Lower lobe of right lung (tissue), 2 donors: ENCODE data around the gene KIF25. TPM values are rescaled to one million over a fixed set of nuclear protein-coding genes. Genes with fewer than 3 reads are reported as not detected.
A peak's percentile ranks its signal among the peaks of the same experiment; 100 is the strongest.

ENCODE experiments used
- ATAC-seq, 2 donors: fragments of 200-7000 bp; cut with Tn5 transposase; one replicate each; pipeline ENCODE4 v1.9.1; 2020 to 2022; ENCODE audit warnings: mild to moderate bottlenecking in 2 of 2, moderate library complexity in 2 of 2
- DNase-seq: peaks from one replicate; pipeline ENCODE4 v3.0.0-alpha.2; 2020
- H3K27ac ChIP-seq: fragments of 200-600 bp; one replicate; pipeline ENCODE4 v1.8.0; 2022
- H3K27me3 ChIP-seq: fragments of 200-600 bp; one replicate; pipeline ENCODE4 v1.8.0; 2022; ENCODE audit warnings: low read depth
- H3K36me3 ChIP-seq: fragments of 200-600 bp; one replicate; pipeline ENCODE4 v1.8.0; 2022; ENCODE audit warnings: mild to moderate bottlenecking
- H3K4me1 ChIP-seq: fragments of 200-600 bp; one replicate; pipeline ENCODE4 v1.8.0; 2022
- H3K4me3 ChIP-seq: fragments of 200-600 bp; one replicate; pipeline ENCODE4 v1.8.0; 2022; ENCODE audit warnings: mild to moderate bottlenecking
- H3K9me3 ChIP-seq: fragments of 200-600 bp; one replicate; pipeline ENCODE4 v1.8.0; 2022
- CTCF ChIP-seq: fragments of 200-600 bp; IDR thresholded peaks from one replicate; pipeline ENCODE4 v1.8.0; 2022; ENCODE audit warnings: antibody characterized with exemption, mild to moderate bottlenecking
- intact Hi-C: fragments of 100-400 bp; cut with DNase I; formaldehyde crosslinking; loops from one replicate; pipeline ENCODE4 v1.11.0; 2022
- total RNA-seq: library from RNA; stranded (reverse); fragmentation: NEBNext Ultra II Directional; extraction: Animal tissue kit (Norgen Biotek cat#: 25700); gene quantifications from one replicate; pipeline ENCODE4 v1.2.1, GENCODE V29; 2021
- donor health status: DM: no; HTN: yes; CAD: no; lungs with severe emphysema.

The KIF25 gene
- total RNA-seq, 1 donor from 2014 or later, result 0.56 TPM

- H3K27ac ChIP-seq, result no peak overlapping the region
- H3K9me3 ChIP-seq, result peaks cover 27% of the 10 kb centered on the region
- no peaks in the 10 kb centered on the region for H3K36me3 ChIP-seq
- H3K27me3 ChIP-seq, result no peaks in the 10 kb centered on the region
- intact Hi-C loops, result no loop called here
- ATAC-seq (no peak), DNase-seq (peak; percentile 20)
- no peaks in the 10 kb centered on the region for H3K4me1 ChIP-seq
- no peak overlapping the region for H3K4me3 ChIP-seq
- TF ChIP-seq CTCF, result no peak
Measured at GRCh38 chr6:168013250-168013915, 15.9 kb downstream of the KIF25 start.

GRCh38 chr6:168014428-168014827 is 17.0 kb downstream of the KIF25 start:
- H3K4me1 ChIP-seq, result no peaks in the 10 kb centered on the region
- no peak overlapping the region for H3K27ac ChIP-seq
- no peaks in the 10 kb centered on the region for H3K27me3 ChIP-seq
- intact Hi-C loops, result no loop called here
- peaks cover 27% of the 10 kb centered on the region for H3K9me3 ChIP-seq
- no peak for TF ChIP-seq CTCF
- ATAC-seq, result no peak
- no peak overlapping the region for H3K4me3 ChIP-seq
- no peak for DNase-seq
- no peaks in the 10 kb centered on the region for H3K36me3 ChIP-seq

- no peak for ATAC-seq
- no peak for TF ChIP-seq CTCF
- intact Hi-C loops, result no loop called here
Measured at GRCh38 chr6:168015009-168015408, 17.5 kb downstream of the KIF25 start.

GRCh38 chr6:168015482-168016175 is 18.2 kb downstream of the KIF25 start:
- Histone ChIP-seq H3K27ac (no peak overlapping the region), H3K4me1 (no peaks in the 10 kb centered on the region), H3K4me3 (no peak overlapping the region), H3K9me3 (peaks cover 22% of the 10 kb centered on the region), H3K27me3 (no peaks in the 10 kb centered on the region), H3K36me3 (no peaks in the 10 kb centered on the region)
- intact Hi-C loops, result no loop called here
- DNase-seq, result peak; percentile 20
- ATAC-seq, result no peak
- TF ChIP-seq CTCF, result no peak

More at GRCh38 chr6:168015009-168015408, 17.5 kb downstream of the KIF25 start:
- Histone ChIP-seq H3K36me3 (no peaks in the 10 kb centered on the region), H3K4me1 (no peaks in the 10 kb centered on the region), H3K4me3 (no peak overlapping the region), H3K27ac (no peak overlapping the region), H3K9me3 (peaks cover 27% of the 10 kb centered on the region), H3K27me3 (no peaks in the 10 kb centered on the region)
- peak; percentile 21 for DNase-seq

- no peaks in the 10 kb centered on the region for H3K27me3 ChIP-seq
- ATAC-seq (no peak), DNase-seq (peak; percentile 26)
- H3K9me3 ChIP-seq, result peaks cover 16% of the 10 kb centered on the region
- H3K4me1 ChIP-seq, result no peaks in the 10 kb centered on the region
- TF ChIP-seq CTCF, result no peak
- H3K36me3 ChIP-seq, result no peaks in the 10 kb centered on the region
- intact Hi-C loops, result no loop called here
- no peak overlapping the region for H3K4me3 ChIP-seq
- H3K27ac ChIP-seq, result no peak overlapping the region
Measured at GRCh38 chr6:168016176-168016620, 18.7 kb downstream of the KIF25 start.
